IMR-90 (cell line): Measurements from ENCODE around the gene KCNJ18. TPM values are rescaled to one million over a fixed set of nuclear protein-coding genes. Genes with fewer than 3 reads are reported as not detected.
"Not testable (repeated sequence)": the region's sequence is repeated elsewhere in the genome, so short reads cannot be mapped to it uniquely, and the experiment has no call there.

ENCODE experiments used
- ATAC-seq: fragments of 200-7000 bp; cut with Tn5 transposase; 2 replicates; pipeline ENCODE4 v1.9.1; 2020; ENCODE audit warnings: low read depth, mild to moderate bottlenecking, moderate library complexity
- BruUV-seq: library from RNA; stranded (reverse); fragments of 400-500 nt; replicated peaks from 2 replicates; lab custom pipeline; 2021; lab: Mats Ljungman, UMichigan
- CTCF ChIA-PET: fragments of 300-600 bp; formaldehyde crosslinking; extraction: SDS; loops from one replicate; lab custom pipeline; 2021; ENCODE audit warnings: antibody characterized with exemption; lab: Yijun Ruan, JAX
- POLR2A ChIA-PET: fragments of 300-600 bp; sonication (Branson Sonifier 250); formaldehyde crosslinking; loops from one replicate; lab custom pipeline; 2022; ENCODE audit warnings: antibody characterized with exemption; ENCODE audit not compliant: unreplicated experiment; lab: Charles Lee
- DNase-seq: peaks from one replicate; pipeline ENCODE4 v3.0.0; 2013
- H2AFZ ChIP-seq: replicated peaks from 2 replicates; pipeline ENCODE3; 2013; ENCODE audit warnings: low read length, mild to moderate bottlenecking; ENCODE audit not compliant: poor library complexity
- H2AK5ac ChIP-seq: 2 replicates; pipeline ENCODE4 v1.6.1; 2013; ENCODE audit warnings: low read depth, low read length, inconsistent platforms
- H2AK9ac ChIP-seq: replicated peaks from 2 replicates; pipeline ENCODE3; 2013; ENCODE audit warnings: mild to moderate bottlenecking, low read depth, low read length, moderate library complexity; ENCODE audit not compliant: poor library complexity
- H2BK120ac ChIP-seq: 2 replicates; pipeline ENCODE4 v1.6.1; 2013; ENCODE audit warnings: low read depth, low read length, inconsistent platforms
- H2BK15ac ChIP-seq: 3 replicates; pipeline ENCODE4 v1.6.1; 2013; ENCODE audit warnings: low read depth, low read length, inconsistent platforms
- H2BK20ac ChIP-seq: 2 replicates; pipeline ENCODE4 v1.6.1; 2013; ENCODE audit warnings: low read depth, mild to moderate bottlenecking, inconsistent platforms, low read length, moderate library complexity
- H2BK5ac ChIP-seq: 2 replicates; pipeline ENCODE4 v1.6.1; 2013; ENCODE audit warnings: mild to moderate bottlenecking, low read depth, low read length, inconsistent platforms; ENCODE audit not compliant: poor library complexity, severe bottlenecking
- H3K14ac ChIP-seq: replicated peaks from 2 replicates; pipeline ENCODE4 v1.6.1; 2013; ENCODE audit warnings: low read depth, low read length, inconsistent platforms
- H3K18ac ChIP-seq: 2 replicates; pipeline ENCODE4 v1.6.1; 2013; ENCODE audit warnings: low read depth, low read length, control low read depth
- H3K23ac ChIP-seq: 2 replicates; pipeline ENCODE4 v1.6.1; 2013; ENCODE audit warnings: low read depth, low read length, inconsistent platforms
- H3K27ac ChIP-seq: 2 replicates; pipeline ENCODE4 v1.5.1; 2013; ENCODE audit warnings: mild to moderate bottlenecking, control low read depth, low read length; ENCODE audit not compliant: insufficient read depth
- H3K27me3 ChIP-seq: 2 replicates; pipeline ENCODE4 v1.6.1; 2013; ENCODE audit warnings: low read length; ENCODE audit not compliant: control insufficient read depth, insufficient read depth
- H3K36me3 ChIP-seq: 2 replicates; pipeline ENCODE4 v1.6.1; 2013; ENCODE audit warnings: low read length, mixed read lengths; ENCODE audit not compliant: control insufficient read depth, insufficient read depth
- H3K4ac ChIP-seq: 2 replicates; pipeline ENCODE4 v1.6.1; 2013; ENCODE audit warnings: low read depth, low read length, inconsistent platforms
- H3K4me1 ChIP-seq: 2 replicates; pipeline ENCODE4 v1.6.1; 2013; ENCODE audit warnings: low read length, mixed read lengths; ENCODE audit not compliant: control insufficient read depth, insufficient read depth
- H3K4me2 ChIP-seq: 2 replicates; pipeline ENCODE4 v1.6.1; 2013; ENCODE audit warnings: low read depth, mild to moderate bottlenecking, control low read depth, low read length, moderate library complexity
- H3K4me3 ChIP-seq: 2 replicates; pipeline ENCODE4 v1.5.1; 2013; ENCODE audit warnings: low read depth, mild to moderate bottlenecking, control low read depth, low read length, moderate library complexity; ENCODE audit not compliant: insufficient read depth
- H3K56ac ChIP-seq: 2 replicates; pipeline ENCODE4 v1.6.1; 2013; ENCODE audit warnings: low read length, inconsistent platforms; ENCODE audit not compliant: insufficient read depth; ENCODE audit errors: extremely low read depth
- H3K79me1 ChIP-seq, 2 experiments: 2 replicates each; pipeline ENCODE4 v1.6.1; 2013; ENCODE audit warnings: low read length in 2 of 2, inconsistent platforms in 1 of 2, low read depth in 1 of 2
- H3K9ac ChIP-seq: 2 replicates; pipeline ENCODE4 v1.6.1; 2013; ENCODE audit warnings: low read depth, low read length, control low read depth
- H3K9me1 ChIP-seq: 2 replicates; pipeline ENCODE4 v1.6.1; 2013; ENCODE audit warnings: low read length, inconsistent platforms; ENCODE audit not compliant: insufficient read depth
- H3K9me3 ChIP-seq: 2 replicates; pipeline ENCODE4 v1.6.1; 2013; ENCODE audit warnings: low read length; ENCODE audit not compliant: control insufficient read depth, insufficient read depth
- H4K20me1 ChIP-seq: 2 replicates; pipeline ENCODE4 v1.6.1; 2013; ENCODE audit warnings: low read length, inconsistent platforms; ENCODE audit not compliant: insufficient read depth
- H4K5ac ChIP-seq: 2 replicates; pipeline ENCODE4 v1.6.1; 2013; ENCODE audit warnings: mild to moderate bottlenecking, low read depth, low read length, control low read depth
- H4K8ac ChIP-seq, 2 experiments: 2 replicates each; pipeline ENCODE4 v1.6.1; 2013; ENCODE audit warnings: low read depth in 2 of 2, low read length in 2 of 2, control low read depth in 1 of 2, inconsistent platforms in 1 of 2
- H4K91ac ChIP-seq: 2 replicates; pipeline ENCODE4 v1.6.1; 2013; ENCODE audit warnings: low read depth, low read length, inconsistent platforms; ENCODE audit not compliant: insufficient read depth
- WGBS, 2 experiments: methylation state at CpG; one replicate each; pipeline versions ENCODE4 v1.1.5 to v1.1.7; 2013; ENCODE audit warnings: missing lambda C conversion rate in 2 of 2; ENCODE audit not compliant: insufficient read length in 1 of 2; ENCODE audit errors: extremely low coverage in 2 of 2; 5-methylcytosine and 5-hydroxymethylcytosine counted together
- dilution Hi-C: fragments of 300-500 bp; cut with HindIII; formaldehyde crosslinking; loops from one replicate; pipeline ENCODE4 v1.14.3; 2018; ENCODE audit warnings: low sequenced_read_pairs; ENCODE audit not compliant: unreplicated experiment
- in situ Hi-C: fragments of 300-500 bp; cut with MboI; formaldehyde crosslinking; loops from 3 replicates; pipeline ENCODE4 v1.14.3; 2019; ENCODE audit warnings: low sequenced_read_pairs, inconsistent platforms, mixed read lengths
- intact Hi-C: fragments of 100-400 bp; cut with micrococcal nuclease; formaldehyde crosslinking; loops from 2 replicates; pipeline ENCODE4 v1.10.0; 2022
- polyA plus RNA-seq, 3 experiments: library from polyadenylated mRNA; depleted of rRNA; stranded (reverse); fragments of >200 nt; gene quantifications; 2 replicates each; pipeline ENCODE4 v1.2.3, GENCODE V29; 2012; ENCODE audit warnings: low replicate concordance in 1 of 3
- total RNA-seq: library from RNA; depleted of rRNA; stranded (reverse); fragments of >200 nt; gene quantifications from 2 replicates; pipeline ENCODE4 v1.2.3, GENCODE V29; 2012

The KCNJ18 gene
- total and polyA plus RNA-seq, 2 of the 4 experiments (the other 2 are of a cell fraction) = not detected

DNA sequence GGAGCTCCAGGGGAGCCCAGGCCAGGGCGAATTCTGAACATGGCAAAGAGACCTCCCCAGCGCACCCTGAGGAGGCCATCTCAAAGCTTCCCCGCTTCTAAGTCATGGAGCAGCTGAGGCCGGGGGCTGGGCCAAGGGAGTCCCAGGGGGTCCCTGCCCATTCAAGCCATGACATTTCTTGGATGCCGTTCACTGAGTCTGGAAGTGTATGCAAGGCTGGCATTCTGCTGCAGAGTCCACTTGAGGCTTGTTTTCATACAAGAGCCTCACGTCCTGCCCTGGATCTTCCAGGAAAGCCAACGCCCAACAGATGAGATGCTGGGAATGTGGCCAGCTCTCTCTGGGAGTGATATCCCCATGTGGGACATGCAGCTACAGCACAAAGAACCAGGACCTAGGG is 48.5 kb downstream of the KCNJ18 start:
- POLR2A ChIA-PET, dilution Hi-C loops, H3K79me1 ChIP-seq, H2AK5ac ChIP-seq, H3K18ac ChIP-seq, H3K27me3 ChIP-seq, H2AK9ac ChIP-seq, H4K8ac ChIP-seq, H3K9ac ChIP-seq, H4K91ac ChIP-seq, H3K36me3 ChIP-seq, ATAC-seq, H3K14ac ChIP-seq, H3K9me1 ChIP-seq, intact Hi-C loops, H2BK120ac ChIP-seq, H2AFZ ChIP-seq, H2BK20ac ChIP-seq, H3K4ac ChIP-seq, H4K5ac ChIP-seq, in situ Hi-C loops, H4K20me1 ChIP-seq, BruUV-seq, H2BK5ac ChIP-seq, DNase-seq, H3K4me1 ChIP-seq, CTCF ChIA-PET, H3K9me3 ChIP-seq, H2BK15ac ChIP-seq, H3K4me3 ChIP-seq, H3K23ac ChIP-seq, H3K4me2 ChIP-seq, H3K27ac ChIP-seq, H3K56ac ChIP-seq: not testable (repeated sequence)
- no CpG with 5 or more reads among the region's 7 CpGs for WGBS, 2 experiments

DNA sequence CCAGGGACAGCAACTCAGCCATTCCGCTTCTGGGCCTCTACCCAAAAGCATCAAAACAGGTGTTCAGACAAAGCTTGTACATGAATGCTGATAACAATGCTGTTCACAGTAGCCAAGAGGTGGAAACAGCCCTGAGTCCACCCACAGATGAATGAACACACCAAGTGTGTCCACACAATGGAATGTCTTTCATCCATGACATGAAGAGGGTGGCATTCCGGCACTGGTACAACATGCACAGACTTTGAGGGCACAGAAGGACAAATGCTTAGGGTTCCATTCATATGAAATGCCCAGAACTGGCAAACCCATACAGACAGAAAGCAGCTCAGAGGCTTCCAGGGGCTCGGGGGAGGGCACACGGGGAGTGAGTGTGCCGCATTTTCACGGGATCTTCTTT is 49.2 kb downstream of the KCNJ18 start:
- H3K4ac ChIP-seq, H3K14ac ChIP-seq, H2BK5ac ChIP-seq, H4K91ac ChIP-seq, in situ Hi-C loops, H2BK120ac ChIP-seq, H2BK15ac ChIP-seq, dilution Hi-C loops, H3K9ac ChIP-seq, H2AK5ac ChIP-seq, H2AFZ ChIP-seq, H3K9me3 ChIP-seq, H3K23ac ChIP-seq, H3K36me3 ChIP-seq, POLR2A ChIA-PET, H3K4me3 ChIP-seq, H2BK20ac ChIP-seq, H3K56ac ChIP-seq, BruUV-seq, H3K18ac ChIP-seq, H3K79me1 ChIP-seq, H3K27ac ChIP-seq, H4K20me1 ChIP-seq, intact Hi-C loops, H3K4me1 ChIP-seq, H4K5ac ChIP-seq, H2AK9ac ChIP-seq, DNase-seq, H4K8ac ChIP-seq, H3K4me2 ChIP-seq, H3K27me3 ChIP-seq, ATAC-seq, CTCF ChIA-PET, H3K9me1 ChIP-seq: not testable (repeated sequence)
- WGBS, 2 experiments = no CpG with 5 or more reads among the region's 6 CpGs
